HG03095 (cell line): ENCODE data around the gene MINDY1.

Experiments used
- ATAC-seq: cut with Tn5 transposase; IDR thresholded peaks from one replicate; pipeline ENCODE4 v1.9.1; 2021; ENCODE audit warnings: moderate library complexity; ENCODE audit not compliant: unreplicated experiment

MINDY1 gene

GRCh38 chr1:151006327-151007052 is at the start of gene MINDY1:
Gene MINDY1 (minus strand): TSS chr1:151006902. CDS start chr1:151002617, 4,285 bp downstream.
- ATAC-seq: no peak

- no peak for ATAC-seq
Observed at GRCh38 chr1:151056149-151056548, 49.4 kb upstream of the MINDY1 start.

- ATAC-seq: no peak
Observed at GRCh38 chr1:151055581-151055980, 48.9 kb upstream of the MINDY1 start.

- no peak for ATAC-seq
Observed at GRCh38 chr1:151054971-151055547, 48.4 kb upstream of the MINDY1 start.

- ATAC-seq: no peak
Observed at GRCh38 chr1:151051356-151052009, 44.8 kb upstream of the MINDY1 start.

- no peak for ATAC-seq
Observed at GRCh38 chr1:151050051-151050688, 43.5 kb upstream of the MINDY1 start.

- no peak for ATAC-seq
Observed at GRCh38 chr1:151049458-151049857, 42.8 kb upstream of the MINDY1 start.

- no peak for ATAC-seq
Observed at GRCh38 chr1:151048645-151049032, 41.9 kb upstream of the MINDY1 start.

GRCh38 chr1:151047925-151048644 is 41.4 kb upstream of the MINDY1 start:
- peak; percentile 59 for ATAC-seq

GRCh38 chr1:151047591-151047924 is 40.9 kb upstream of the MINDY1 start, which contains the start of gene C1orf56:
Gene C1orf56 (plus strand): TSS chr1:151047751. CDS start chr1:151047848, 97 bp downstream.
- peak; percentile 54 for ATAC-seq

- no peak for ATAC-seq
Observed at GRCh38 chr1:151043163-151043562, 36.5 kb upstream of the MINDY1 start.

- no peak for ATAC-seq
Observed at GRCh38 chr1:151039521-151039920, 32.8 kb upstream of the MINDY1 start.

- no peak for ATAC-seq
Observed at GRCh38 chr1:151037032-151037431, 30.3 kb upstream of the MINDY1 start.

GRCh38 chr1:151036356-151036755 is 29.7 kb upstream of the MINDY1 start, which contains the start of gene BNIPL:
Gene BNIPL (plus strand): TSS chr1:151036586. CDS start chr1:151036726, 140 bp downstream.
- ATAC-seq: no peak

- ATAC-seq: no peak
Observed at GRCh38 chr1:151035167-151035566, 28.5 kb upstream of the MINDY1 start.

GRCh38 chr1:151032164-151032563 is 25.5 kb upstream of the MINDY1 start:
- no peak for ATAC-seq

GRCh38 chr1:151026460-151026859 is 19.8 kb upstream of the MINDY1 start:
- no peak for ATAC-seq

- ATAC-seq: no peak
Observed at GRCh38 chr1:151024540-151025146, 17.9 kb upstream of the MINDY1 start.

- ATAC-seq: no peak
Observed at GRCh38 chr1:151013518-151013917, 6.8 kb upstream of the MINDY1 start.

- no peak for ATAC-seq
Observed at GRCh38 chr1:151012684-151013471, 6.2 kb upstream of the MINDY1 start.
